Stimulated activated CD8-positive, alpha-beta memory T cell treated with anti-CD3 and anti-CD28 coated beads, Interleukin-12 subunit alpha, Interleukin-12 subunit beta, amount 100 ng/mL, for 24 hours (primary cell): ENCODE data around the gene CBLB.
"Not testable (repeated sequence)": the region's sequence is repeated elsewhere in the genome, so short reads cannot be mapped to it uniquely, and the experiment has no call there.

Source experiments
- DNase-seq: peaks from one replicate; pipeline ENCODE4 v3.0.0-alpha.2; 2020; ENCODE audit errors: extremely low read depth

The CBLB gene

DNA sequence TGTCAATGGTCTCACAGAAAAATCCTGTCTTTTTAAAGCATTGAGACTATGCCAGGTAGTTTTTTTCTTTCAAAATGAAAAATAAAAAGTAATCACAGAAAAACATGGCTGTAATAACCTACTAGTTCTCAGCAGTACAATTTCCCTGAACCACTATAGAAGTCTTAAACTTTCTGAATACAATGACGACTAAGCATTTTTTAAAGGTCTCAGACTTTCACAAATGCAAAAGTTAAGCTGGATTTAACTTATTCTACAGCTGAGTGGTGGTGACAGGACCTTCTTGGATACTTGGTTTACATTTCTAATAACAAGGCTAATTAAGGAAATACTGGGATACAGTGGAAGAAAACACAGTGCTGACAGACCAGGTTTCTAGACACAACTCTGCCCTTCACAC, 81.8 kb downstream of the CBLB start:
- no peak for DNase-seq

GRCh38 chr3:105786241-105786640, 82.6 kb downstream of the CBLB start:
- DNase-seq, result no peak

DNA sequence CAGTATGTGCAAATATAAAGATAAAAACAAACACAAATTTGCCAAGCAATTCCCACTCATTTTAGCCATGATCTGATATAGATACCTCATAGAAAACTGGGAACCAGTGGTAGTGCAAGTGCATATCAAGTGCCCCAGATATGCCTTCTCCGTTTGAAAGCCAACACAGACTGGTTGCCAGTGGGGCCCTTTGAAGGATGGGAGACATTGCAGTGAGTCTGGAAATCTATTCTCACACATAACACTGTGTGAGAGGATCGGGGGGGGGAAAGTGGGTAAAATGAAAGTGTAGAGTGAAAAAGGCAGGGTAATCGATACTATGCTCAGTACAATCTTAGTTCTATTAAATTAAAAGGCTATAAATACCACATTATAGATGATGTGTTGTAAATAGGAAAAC, 83.0 kb downstream of the CBLB start:
- no peak for DNase-seq

- no peak for DNase-seq
Measured at GRCh38 chr3:105783631-105784030, 85.2 kb downstream of the CBLB start.

DNA sequence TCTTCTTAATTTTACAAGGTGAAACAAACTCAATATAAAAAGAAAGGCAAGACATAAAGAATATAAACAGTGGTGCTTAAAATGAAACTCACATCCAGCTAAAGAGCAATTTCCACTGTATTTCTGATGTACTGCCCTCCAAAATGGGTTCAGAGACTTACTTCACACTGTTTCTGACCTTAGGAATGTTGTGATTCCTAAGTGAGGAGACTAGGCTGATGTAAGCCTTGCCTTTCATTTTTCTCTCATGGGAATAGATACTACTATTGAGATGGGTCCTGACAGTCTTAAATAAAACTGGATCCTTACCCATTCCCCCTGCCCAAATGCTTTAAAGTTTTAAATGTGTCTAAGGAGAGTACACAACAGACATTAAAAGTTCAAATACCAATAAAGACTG, 86.9 kb downstream of the CBLB start:
- no peak for DNase-seq

- DNase-seq, result no peak
Measured at GRCh38 chr3:105780107-105780506, 88.7 kb downstream of the CBLB start.

- no peak for DNase-seq
Measured at GRCh38 chr3:105775368-105775767, 93.4 kb downstream of the CBLB start.

DNA sequence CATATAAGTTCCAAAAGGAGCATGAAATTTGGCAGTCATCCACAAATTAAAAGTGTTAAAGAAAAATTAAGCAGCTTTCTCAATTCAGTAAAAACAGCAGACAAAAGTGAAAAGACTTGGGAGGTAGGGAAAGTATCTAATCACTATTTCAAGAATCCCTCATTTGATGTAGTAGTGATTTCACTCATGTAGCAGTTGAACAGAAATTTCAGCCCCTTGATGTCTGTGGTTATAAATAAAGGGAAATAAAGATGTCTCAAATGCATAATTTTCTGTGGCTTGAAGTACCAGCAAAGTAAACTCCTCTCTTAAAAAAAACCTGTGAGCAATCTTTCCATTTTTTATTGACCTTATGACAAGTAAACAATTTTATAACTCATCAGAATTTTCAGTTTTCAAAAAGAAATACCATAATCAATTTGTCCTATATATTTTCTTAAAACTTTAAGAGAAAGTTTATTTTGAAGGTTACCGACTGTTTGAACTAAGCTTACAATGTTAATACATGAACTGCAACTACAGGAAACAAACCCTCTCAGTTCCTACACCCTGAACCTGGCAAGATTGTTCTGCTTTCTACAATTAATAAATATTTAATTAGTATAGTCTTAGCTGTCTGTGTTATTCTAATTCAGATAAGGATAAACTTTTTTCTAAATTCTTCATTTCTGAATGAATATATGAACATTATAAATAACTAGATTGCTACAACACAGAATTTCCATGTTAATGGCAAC, 94.2 kb downstream of the CBLB start:
- DNase-seq, result no peak

DNA sequence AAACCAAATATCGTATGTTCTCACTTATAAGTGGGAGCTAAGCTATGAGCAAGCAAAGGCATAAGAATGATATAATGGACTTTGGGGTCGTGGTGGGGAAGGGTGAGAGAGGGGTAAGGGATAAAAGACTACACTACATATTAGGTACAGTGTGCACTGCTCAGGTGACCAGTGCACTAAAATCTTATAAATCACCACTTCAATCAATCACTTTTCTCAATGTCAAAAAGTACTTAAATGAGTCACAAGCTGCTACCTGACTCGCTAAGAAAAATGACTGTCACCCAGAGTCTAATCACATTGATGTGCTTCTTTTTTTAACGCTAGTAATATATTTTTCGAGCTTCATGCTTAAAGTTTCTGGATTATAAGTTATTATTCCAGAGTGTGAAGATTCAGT, 95.5 kb downstream of the CBLB start:
- DNase-seq, result no peak

GRCh38 chr3:105772635-105773034, 96.2 kb downstream of the CBLB start:
- DNase-seq, result no peak

GRCh38 chr3:105771392-105771791, 97.4 kb downstream of the CBLB start:
- DNase-seq, result no peak

- no peak for DNase-seq
Measured at GRCh38 chr3:105770410-105770809, 98.4 kb downstream of the CBLB start.

DNA sequence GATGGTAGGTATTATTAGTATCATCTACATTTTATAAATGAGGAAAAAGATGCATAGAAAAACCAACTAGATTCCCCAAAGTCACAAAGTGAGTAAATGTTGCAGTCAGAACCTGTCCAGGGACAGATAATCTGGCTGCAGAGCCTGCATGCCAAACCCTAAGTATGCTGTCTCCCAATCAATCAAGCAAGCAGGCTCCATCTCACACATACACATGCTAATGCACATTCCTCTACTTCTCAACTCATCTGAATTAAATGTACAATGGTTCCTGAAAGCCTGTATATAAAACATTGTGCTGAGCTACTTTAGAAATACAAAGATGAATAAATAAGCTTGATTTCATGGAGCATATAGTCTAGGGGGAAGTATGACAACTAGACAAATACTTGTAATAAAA, 101.0 kb downstream of the CBLB start:
- no peak for DNase-seq

GRCh38 chr3:105767216-105767615, 101.6 kb downstream of the CBLB start:
- DNase-seq, result no peak

GRCh38 chr3:105765308-105765639, 103.5 kb downstream of the CBLB start:
- DNase-seq, result no peak

- DNase-seq, result no peak
Measured at GRCh38 chr3:105764378-105765307, 104.2 kb downstream of the CBLB start.

- no peak for DNase-seq
Measured at GRCh38 chr3:105763659-105764036, 105.2 kb downstream of the CBLB start.

DNA sequence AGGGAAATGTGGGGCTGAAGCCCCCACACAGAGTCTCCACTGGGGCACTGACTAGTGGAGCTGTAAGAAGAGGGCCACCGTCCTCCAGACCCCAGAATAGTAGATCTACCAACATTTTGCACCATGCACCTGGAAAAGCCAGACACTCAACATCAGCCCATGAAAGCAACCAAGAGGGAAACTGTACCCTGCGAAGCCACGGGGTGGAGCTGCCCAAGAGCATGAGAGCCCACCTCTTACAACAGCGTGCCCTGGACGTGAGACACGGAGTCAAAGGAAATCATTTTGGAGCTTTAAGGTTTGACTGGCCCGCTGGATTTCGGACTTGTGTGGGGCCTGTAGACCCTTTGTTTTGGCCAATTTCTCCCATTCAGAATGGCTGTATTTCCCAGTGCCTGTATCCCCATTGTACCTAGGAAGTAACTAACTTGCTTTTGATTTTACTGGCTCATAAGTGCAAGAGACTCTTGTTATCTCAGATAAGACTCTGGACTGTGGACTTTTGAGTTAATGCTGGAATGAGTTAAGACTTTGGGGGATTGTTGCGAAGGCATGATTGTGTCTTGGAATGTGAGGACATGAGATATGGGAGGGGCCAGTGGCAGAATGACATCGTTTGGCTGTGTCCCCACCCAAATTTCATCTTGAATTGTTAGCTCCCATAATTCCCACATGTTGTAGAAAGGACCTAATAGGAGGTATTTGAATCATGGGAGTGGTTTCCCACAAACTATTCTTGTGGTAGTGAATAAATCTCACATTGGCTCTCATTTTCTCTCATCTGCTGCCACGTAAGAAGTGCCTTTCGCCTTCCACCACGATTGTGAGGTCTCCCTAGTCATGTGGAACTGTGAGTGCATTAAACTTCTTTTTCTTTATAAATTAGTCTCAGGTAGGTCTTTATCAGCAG, 105.8 kb downstream of the CBLB start:
- DNase-seq, result no peak

GRCh38 chr3:105762214-105762613, 106.6 kb downstream of the CBLB start:
- DNase-seq, result not testable (repeated sequence)

GRCh38 chr3:105759442-105760078, 109.3 kb downstream of the CBLB start:
- no peak for DNase-seq

GRCh38 chr3:105758451-105758850, 110.4 kb downstream of the CBLB start:
- DNase-seq, result no peak
